ENCODE measurements around the gene MORN5. TPM values are rescaled to one million over a fixed set of nuclear protein-coding genes. Genes with fewer than 3 reads are reported as not detected.

MORN5 gene
- total RNA-seq, 1 donor from 2014 or later, result not detected

DNA sequence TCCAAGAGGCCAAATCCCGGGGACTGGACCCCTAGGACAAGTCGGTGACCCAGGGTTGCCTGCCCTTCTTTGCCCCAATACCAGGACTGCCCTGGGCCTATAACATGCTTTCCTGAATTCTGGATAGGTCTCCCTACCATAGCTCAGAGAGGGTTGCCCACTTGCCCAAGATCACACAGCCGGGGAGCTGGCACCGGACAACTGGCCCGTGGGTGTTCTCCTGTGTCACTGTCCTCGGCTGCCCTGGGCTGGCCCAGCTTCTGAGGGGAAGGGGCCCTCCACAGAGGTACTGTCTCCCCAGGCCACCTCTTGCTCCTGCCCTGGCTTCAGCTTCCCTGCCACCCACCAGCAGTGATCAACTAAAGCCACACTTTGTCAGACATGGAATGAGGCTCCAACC, 37.8 kb upstream of the MORN5 start:
- no peak for TF ChIP-seq CTCF (IDR thresholded peaks at IDR 0.05)
- Mint-ChIP-seq H3K27me3 (ENCODE audit: unreplicated experiment) (peaks cover 11% of the 10 kb centered on the region), H3K27ac (ENCODE audit: unreplicated experiment) (no peak overlapping the region), H3K9me3 (ENCODE audit: unreplicated experiment) (no peaks in the 10 kb centered on the region), H3K4me3 (ENCODE audit: unreplicated experiment) (no peak overlapping the region), H3K36me3 (ENCODE audit: unreplicated experiment) (no peaks in the 10 kb centered on the region), H3K4me1 (ENCODE audit: unreplicated experiment) (peaks cover 14% of the 10 kb centered on the region)
- DNase-seq (ENCODE audit: extremely low spot score, unreplicated experiment), result no peak

DNA sequence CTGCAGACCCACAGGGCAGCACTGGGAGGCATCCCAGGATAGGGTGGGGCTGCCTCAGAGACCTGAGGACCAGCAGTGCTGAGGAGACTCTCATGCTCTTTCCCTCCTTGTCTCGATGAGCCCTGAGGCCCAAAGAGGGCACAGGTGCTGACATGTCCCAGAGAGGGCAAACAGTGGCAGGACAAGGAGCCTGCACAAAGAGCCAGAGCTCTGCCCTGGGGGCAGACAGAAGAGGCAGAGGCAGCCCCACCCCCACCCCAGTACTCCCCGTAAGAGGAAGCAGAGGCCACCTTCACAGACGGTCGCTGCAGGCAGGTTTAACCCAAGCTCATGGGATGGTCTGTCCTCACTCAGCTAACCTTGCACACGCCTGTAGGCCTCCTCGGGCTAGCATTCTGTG, 37.2 kb upstream of the MORN5 start:
- Mint-ChIP-seq H3K36me3 (ENCODE audit: unreplicated experiment) (no peaks in the 10 kb centered on the region), H3K4me1 (ENCODE audit: unreplicated experiment) (peaks cover 14% of the 10 kb centered on the region), H3K9me3 (ENCODE audit: unreplicated experiment) (no peaks in the 10 kb centered on the region), H3K4me3 (ENCODE audit: unreplicated experiment) (no peak overlapping the region), H3K27ac (ENCODE audit: unreplicated experiment) (no peak overlapping the region), H3K27me3 (ENCODE audit: unreplicated experiment) (peaks cover 11% of the 10 kb centered on the region)
- no peak for DNase-seq (ENCODE audit: extremely low spot score, unreplicated experiment)
- TF ChIP-seq CTCF (IDR thresholded peaks at IDR 0.05), result no peak

GRCh38 chr9:122122903-122123632, 36.6 kb upstream of the MORN5 start:
- no peaks in the 10 kb centered on the region for H3K36me3 Mint-ChIP-seq (ENCODE audit: unreplicated experiment)
- peaks cover 11% of the 10 kb centered on the region for H3K27me3 Mint-ChIP-seq (ENCODE audit: unreplicated experiment)
- peak; percentile 91 for DNase-seq (ENCODE audit: extremely low spot score, unreplicated experiment)
- H3K9me3 Mint-ChIP-seq (ENCODE audit: unreplicated experiment), result no peaks in the 10 kb centered on the region
- H3K27ac Mint-ChIP-seq (ENCODE audit: unreplicated experiment), result no peak overlapping the region
- H3K4me3 Mint-ChIP-seq (ENCODE audit: unreplicated experiment), result no peak overlapping the region
- H3K4me1 Mint-ChIP-seq (ENCODE audit: unreplicated experiment), result peaks cover 14% of the 10 kb centered on the region
- peak; percentile 99 for TF ChIP-seq CTCF (IDR thresholded peaks at IDR 0.05)

GRCh38 chr9:122124048-122124447, 35.7 kb upstream of the MORN5 start:
- no peak for DNase-seq (ENCODE audit: extremely low spot score, unreplicated experiment)
- TF ChIP-seq CTCF (IDR thresholded peaks at IDR 0.05), result no peak
- H3K9me3 Mint-ChIP-seq (ENCODE audit: unreplicated experiment), result no peaks in the 10 kb centered on the region
- H3K36me3 Mint-ChIP-seq (ENCODE audit: unreplicated experiment), result no peaks in the 10 kb centered on the region
- H3K27me3 Mint-ChIP-seq (ENCODE audit: unreplicated experiment), result peaks cover 11% of the 10 kb centered on the region
- peaks cover 14% of the 10 kb centered on the region for H3K4me1 Mint-ChIP-seq (ENCODE audit: unreplicated experiment)
- H3K4me3 Mint-ChIP-seq (ENCODE audit: unreplicated experiment), result no peak overlapping the region
- H3K27ac Mint-ChIP-seq (ENCODE audit: unreplicated experiment), result no peak overlapping the region

GRCh38 chr9:122124528-122124927, 35.2 kb upstream of the MORN5 start:
- Mint-ChIP-seq H3K27ac (ENCODE audit: unreplicated experiment) (no peak overlapping the region), H3K4me3 (ENCODE audit: unreplicated experiment) (no peak overlapping the region), H3K36me3 (ENCODE audit: unreplicated experiment) (no peaks in the 10 kb centered on the region), H3K9me3 (ENCODE audit: unreplicated experiment) (no peaks in the 10 kb centered on the region), H3K27me3 (ENCODE audit: unreplicated experiment) (peaks cover 11% of the 10 kb centered on the region), H3K4me1 (ENCODE audit: unreplicated experiment) (peaks cover 14% of the 10 kb centered on the region)
- DNase-seq (ENCODE audit: extremely low spot score, unreplicated experiment), result no peak
- no peak for TF ChIP-seq CTCF (IDR thresholded peaks at IDR 0.05)

Data from osteocyte (in vitro differentiated cells).